Activated T-cell treated with anti-CD3 and anti-CD28 coated beads, Interleukin-2, amount 50 U/mL, for 1 hour (primary cell): Measurements from ENCODE around the gene PDIA6.
"Not testable (repeated sequence)": the region's sequence is repeated elsewhere in the genome, so short reads cannot be mapped to it uniquely, and the experiment has no call there.

Experiments
- DNase-seq: peaks from one replicate; pipeline ENCODE4 v3.0.0-alpha.2; 2020

Gene PDIA6

DNA sequence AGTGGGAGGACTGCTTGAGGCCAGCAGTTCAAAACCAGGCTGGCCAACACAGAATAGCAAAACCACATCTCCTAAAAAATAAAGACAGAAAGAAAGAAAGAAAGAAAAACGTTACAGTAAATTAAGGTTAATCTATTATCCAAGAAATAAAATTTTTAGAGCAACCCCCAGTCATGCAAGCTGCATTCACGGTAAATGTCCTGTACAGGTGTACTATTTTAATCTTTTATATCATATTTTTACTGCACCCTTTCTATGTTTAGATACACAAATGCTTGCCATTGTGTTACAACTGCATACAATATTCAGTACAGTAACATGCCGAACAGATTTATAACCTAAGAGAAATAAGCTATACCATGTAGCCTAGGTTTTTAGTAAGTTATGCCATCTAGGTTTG is 6.0 kb downstream of the PDIA6 start:
- DNase-seq, result no peak

DNA sequence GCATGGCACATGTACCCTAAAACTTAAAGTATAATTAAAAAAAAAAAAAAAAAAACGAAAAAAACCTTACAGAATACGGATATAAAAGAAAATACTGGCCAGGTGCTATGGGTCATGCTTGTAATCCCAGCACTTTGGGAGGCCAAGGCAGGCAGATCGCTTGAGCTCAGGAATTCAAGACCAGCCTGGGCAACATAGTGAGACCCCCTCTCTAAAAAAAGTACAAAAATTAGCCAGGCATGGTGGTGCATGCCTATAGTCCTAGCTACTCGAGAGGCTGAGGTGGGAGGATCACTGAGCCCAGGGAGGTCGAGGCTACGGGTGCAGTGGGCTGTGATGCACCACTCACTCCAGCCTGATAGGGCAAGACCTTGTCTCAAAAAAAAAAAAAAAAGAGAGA is 6.6 kb downstream of the PDIA6 start:
- not testable (repeated sequence) for DNase-seq

DNA sequence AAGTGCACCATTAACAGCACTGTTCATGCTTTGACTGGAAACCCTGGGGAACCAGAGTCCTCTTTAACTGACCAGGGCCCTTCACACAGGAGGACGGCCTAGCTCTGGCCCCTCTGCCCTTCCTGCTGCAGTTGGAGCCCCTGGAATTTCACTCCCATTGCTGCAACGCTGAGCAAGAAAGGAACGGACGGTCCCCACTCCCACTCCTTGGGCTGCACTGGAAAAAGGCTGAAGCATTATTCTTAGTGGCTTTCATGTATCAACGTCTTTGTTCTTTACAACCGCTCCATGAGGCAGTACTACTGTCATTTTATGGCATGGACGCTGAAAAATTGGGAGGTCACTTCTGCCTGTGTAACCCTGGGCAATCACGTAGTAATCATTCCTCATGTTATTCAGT is 9.9 kb downstream of the PDIA6 start:
- DNase-seq, result no peak

DNA sequence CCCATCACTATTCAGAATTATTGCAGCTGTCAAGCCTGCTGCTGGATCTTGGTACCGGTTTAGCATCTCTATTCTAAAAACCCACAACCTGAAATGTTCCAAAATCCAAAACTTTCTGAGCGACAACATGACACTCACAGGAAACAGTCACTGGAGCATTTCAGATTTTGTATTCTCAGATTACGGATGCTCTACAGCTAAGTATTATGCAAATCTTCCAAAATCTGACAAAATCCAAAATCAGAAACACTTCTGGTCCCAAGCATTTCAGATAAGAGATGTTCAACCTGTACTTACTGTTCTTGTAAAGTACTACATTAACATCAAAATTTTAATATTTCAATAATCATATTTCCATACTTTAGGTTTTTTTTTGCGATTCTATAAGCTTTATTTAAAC is 12.4 kb downstream of the PDIA6 start:
- no peak for DNase-seq

DNA sequence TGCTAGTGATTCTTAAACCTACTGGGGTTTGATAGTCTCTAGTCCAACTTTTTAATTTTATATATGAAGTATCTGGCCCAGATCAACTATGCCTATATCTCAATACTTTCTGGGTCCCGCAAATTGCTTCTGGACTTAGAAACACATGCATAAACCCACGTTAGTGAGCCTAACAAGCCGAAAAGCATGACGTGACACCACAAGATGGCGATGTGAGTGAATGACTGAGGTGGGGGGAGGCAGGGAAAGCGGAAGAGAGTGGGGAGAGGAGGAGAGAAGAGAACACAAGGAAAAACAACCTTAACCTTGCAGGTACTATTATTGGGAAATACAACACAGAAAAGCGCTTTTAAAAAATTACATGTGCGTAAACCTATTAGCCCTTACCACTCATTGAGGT is 13.8 kb downstream of the PDIA6 start:
- DNase-seq, result no peak

DNA sequence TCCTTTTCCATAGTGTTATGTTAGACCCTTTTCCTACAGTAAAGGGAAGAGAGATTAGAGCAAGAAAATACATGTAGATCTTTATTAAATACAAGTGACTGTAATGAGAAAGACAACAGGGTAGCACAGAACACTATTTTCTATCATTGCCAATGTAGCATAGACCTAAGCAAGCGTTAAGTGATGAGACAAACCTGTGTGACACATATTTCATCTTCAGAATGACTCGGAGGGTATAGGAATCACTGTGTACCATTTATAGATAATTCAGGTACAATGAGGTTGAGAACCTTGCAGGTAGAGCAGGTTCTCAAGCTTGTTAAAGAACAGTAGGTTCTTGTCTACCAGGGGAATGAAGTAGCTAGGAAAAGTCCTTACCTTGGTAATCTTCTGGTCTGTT is 15.9 kb downstream of the PDIA6 start:
- DNase-seq, result no peak

DNA sequence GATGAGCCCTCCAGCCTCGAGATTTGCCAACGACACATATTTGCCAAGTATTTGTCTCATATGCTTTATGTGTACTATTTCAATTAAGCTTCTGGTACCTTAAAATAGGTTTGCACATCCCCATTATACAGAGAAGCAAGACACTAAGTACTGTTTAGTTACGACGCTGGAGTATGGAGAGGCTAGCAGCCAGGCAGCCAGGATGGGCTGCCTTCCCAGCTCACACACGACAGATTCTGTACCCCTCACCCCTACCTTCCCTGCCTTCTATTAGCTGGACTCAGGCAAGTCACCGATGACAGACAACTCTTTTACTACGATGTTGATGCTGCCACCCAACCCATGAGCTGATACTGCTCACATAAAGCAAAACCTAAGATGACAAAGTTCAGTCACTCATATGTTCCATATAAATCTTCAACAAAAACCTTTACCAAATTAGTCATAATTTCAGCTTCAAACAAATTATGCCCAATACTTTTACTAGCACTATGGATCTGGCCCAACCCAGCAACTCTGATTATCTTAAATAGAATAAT is 17.0 kb downstream of the PDIA6 start:
- no peak for DNase-seq

DNA sequence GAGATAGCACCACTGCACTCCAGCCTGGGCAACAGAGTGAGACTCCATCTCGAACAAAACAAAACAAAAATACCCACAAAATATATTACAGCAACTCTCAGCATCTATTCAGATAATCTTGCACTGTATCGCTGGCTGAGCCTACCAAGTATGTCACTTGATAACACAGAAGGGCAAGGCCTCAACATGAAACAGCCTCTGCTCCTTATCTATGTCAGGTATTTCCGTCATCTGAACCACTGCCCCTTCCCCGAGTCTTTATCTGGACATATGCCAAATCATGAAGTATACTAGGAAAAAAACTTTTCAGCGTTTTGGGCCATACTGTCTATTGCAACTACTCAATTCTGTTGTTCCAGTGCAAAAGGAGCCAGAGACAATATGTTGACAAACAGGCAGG is 17.7 kb downstream of the PDIA6 start:
- no peak for DNase-seq

DNA sequence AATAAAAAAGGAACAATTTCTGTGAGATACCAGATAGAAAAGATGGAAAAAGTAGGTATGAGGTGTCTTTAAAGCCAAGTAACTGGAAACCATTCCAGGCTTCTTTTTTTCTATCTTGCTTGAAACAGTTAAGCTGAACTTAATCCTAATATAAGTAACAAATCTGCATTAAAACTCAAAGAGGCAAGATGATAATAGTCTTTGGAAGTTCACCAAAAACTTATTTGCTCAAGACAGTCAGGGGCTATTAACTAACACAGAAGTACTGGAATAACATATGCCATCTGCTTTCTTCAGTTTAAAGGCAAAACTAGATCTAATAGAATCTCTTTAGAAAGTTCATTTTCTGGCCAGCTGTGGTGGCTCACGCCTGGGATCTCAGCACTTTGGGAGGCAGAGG is 18.8 kb downstream of the PDIA6 start:
- DNase-seq, result no peak

DNA sequence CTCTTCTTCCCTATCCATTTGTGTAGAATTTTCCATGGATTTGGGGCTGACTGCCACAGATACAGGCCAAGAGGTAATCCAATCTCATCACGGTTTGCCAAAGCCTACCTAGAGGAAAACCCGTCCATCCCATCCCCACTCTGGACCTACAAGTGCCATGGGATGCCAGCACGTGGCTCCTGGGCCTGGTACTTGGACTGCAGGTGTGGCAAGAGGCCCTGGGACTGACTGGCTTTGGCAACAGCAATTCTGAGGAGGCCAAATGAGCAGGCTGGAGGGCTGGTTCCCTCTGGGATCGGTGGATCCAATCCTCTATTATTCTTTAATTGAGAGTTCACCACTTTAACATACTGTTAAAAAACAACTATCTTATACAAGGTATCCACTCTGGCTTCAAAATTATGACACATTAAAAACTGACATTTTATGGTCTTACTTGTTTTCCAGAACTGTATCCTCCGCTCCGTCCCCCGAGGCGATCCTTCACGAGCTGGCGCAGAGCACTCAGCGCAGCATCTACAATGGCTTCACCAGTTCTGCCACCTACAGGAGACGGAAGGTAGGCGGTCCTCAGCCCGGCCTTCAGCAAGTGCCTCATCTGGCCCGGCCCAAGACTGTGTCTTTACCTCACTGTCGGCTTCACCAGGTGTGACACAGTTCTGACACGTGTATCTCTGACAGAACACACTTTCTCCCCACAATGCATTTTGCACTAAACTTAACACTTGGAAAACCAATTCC is 19.8 kb downstream of the PDIA6 start:
- no peak for DNase-seq

DNA sequence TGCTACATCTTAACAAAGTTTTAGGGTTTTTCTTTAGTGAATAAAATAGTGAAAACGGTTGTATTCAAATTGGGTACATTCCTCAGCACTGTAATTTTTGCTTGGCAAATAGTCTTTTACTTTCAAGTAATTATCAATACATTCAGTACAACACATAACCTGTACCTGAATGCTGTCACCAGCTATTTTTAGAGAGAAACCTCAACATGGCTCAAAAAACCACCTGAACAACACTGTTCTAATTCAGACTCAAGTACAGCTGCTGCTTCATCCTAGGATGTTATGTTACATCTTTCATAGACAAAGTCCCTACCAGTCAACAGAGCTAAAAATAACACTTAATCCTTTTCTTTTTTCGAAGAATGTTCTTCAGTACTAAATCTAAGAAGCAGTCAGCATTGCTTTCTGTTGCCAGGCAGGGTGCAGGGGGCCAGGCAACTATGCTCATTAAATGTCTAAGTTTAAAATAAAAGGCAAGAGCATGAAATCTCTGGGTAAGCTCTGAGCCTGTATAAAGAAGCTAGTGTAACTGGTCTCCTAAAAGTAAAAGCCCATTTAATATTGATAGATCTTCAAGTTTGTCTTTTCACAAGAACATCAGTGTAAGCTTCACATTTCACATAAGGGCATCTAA is 20.5 kb downstream of the PDIA6 start:
- no peak for DNase-seq

DNA sequence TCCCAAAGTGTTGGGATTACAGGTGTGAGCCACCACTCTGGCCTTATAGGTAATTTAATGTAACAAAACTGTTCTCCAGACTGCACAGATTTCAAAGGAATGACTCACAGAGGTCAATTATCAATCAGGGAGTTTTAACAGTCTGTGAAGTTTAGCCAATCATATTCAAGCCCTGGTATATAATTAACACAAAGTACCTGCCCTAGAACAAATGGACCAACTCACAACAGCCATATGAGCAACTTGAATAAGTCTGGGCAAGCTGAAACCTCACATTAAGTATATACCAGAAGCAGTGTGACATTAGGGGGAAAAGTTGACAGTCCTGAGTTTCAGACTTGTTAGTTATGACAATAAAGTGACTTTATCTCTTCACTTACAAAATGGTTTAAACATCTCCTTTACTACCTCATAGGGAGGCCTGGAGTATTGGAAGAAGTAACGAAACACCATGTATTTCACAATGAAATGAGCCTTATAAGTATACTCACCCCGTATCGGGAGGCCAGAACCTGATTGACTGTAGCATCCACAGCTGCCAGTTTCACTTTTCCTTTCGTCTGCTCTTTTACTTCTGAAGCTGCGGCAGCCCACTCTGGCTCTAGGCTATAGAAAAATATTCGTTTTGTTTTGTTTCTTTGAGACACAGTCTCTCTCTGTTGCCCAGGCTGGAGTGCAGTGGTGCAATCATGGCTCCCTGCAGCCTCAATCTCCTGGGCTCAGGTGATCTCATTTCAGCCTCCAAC is 22.2 kb downstream of the PDIA6 start:
- no peak for DNase-seq

DNA sequence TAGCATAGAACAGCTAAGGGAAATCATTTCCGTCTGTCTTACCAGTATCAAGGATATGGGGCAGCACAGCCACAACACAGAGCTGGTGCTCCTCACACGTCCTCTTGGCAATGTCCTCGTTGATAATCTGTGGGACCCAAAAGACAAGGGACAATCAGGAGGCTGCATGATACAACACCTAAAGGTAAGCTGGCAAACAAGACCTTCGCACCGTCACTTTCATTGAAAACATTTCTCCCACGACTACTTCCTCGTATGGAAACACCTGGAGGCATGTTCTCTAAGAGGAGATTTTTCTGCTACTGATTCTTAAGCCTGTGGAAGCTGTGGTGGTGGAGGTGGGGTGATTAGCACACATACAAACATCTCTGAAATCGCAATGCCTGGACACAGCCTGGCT is 23.7 kb downstream of the PDIA6 start:
- no peak for DNase-seq

DNA sequence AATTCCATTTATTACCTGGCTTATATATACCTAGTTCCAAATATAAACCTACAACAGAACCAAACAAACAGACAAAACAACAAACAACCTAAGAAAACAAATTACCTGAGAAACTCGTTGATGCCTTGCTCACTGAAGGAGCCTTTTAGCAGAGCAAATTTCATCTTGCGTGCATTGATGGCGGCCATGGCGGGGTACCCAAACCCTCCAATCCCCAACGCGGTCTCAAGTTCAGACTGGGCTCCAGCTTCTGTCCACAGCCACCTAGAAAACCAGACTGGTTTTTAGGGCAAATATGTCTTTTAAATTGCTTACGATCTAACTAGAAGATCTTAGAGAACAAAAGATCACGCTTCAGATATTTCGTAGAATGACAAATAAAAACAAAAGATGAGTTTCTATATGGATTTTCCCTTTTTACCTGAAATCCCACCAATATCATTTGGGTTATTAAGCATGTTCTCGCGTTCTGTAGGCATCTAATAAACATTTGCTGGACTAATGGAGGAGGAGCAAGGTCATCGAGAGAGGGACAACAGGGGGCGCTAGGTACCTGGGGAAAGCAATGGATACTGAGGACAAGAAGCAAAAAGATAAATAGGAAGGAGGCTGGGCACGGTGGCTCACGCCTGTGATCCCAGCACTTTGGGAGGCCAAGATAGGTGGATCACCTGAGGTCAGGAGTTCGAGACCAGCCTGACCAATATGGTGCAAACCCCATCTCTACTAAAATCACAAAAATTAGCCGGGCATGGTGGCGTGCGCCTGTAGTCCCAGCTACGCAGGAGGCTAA is 25.2 kb downstream of the PDIA6 start:
- DNase-seq, result peak; percentile 32

DNA sequence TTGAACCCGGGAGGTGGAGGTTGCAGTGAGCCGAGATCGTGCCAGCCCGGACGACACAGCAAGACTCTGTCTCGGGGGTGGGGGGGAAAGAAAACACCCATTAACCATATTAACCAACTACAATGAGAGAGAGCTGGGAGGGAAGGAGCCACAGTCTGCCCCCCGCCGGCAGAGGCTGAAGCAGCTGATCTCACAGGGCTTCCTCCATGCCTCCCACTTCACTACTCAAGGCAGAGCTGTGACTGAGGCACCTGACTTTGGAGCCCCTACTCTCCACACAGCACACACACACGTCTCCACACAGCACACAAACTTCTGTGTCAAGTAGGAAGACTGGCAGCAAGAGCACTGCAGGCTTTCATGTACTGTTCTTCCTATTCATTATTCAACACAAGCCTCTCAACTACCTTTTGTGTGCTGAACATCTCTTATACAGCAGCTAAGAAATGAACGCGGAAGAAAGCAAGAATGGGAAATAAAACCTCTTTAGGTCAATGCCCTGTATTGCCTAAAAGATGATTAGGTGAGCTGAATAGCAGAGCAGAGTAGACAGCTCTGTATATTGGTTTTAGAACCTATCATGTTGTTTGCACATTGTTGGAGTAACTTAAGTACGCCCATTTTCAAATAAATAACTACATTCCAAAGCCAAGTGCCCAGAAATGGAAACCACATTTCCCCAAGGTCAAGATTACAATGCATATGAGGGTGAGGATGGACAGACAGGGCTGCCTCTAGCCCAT is 26.2 kb downstream of the PDIA6 start:
- DNase-seq, result no peak

DNA sequence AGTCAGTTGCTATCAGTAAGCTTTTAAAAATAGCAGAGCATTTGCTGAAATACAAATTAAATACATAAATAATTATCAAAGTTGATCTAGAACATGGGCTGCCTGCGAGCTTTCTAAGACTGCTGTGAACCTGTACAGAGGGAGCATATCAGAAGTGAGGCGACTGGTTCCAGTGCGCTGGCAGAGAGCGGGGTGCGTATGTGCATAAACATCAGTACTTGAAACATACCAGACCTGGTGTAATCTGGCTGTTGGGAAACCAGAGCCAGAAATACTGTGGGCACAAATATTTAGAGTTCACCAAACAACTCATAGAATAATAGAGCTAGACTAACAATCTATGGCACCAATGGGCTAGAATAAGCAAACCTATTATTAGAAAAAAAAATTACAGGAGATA is 27.3 kb downstream of the PDIA6 start:
- DNase-seq, result no peak

DNA sequence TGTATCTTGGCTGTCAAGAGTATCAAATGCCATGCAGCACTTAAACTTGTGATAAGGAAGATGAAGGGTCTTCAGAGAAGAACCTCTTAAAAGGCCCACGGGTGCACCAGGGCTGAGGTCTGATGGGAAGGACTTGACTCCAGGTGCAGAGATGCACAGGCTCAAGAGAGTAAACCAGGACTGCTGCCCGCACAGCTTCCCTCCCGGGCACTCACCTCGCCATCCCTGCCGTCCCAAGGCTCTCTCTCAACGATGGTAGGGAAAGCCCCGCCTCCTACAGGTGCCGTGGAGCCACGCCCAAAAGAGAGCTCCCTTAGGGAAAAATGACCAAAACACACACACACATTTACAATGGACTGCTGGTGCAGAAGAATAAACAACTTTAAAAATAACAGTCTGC is 27.9 kb downstream of the PDIA6 start:
- no peak for DNase-seq

DNA sequence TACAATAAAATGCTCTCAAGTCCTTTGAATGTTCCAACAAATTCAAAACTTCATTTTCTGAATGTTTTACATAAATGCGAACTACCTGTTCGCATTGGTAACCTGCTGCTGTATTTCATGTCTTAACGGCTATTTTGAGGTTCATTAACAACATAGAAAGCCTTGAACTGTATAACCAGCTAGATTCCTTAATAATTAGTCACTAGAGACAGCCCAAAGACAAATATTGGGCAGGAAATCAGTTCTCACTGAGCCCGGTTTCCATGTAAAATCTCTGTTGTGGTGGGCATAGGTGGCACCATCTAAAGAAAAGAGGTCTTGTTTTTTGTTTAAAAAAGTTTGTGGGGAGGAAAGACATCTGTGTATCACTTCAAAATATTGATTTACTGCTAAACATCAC is 29.2 kb downstream of the PDIA6 start:
- no peak for DNase-seq

DNA sequence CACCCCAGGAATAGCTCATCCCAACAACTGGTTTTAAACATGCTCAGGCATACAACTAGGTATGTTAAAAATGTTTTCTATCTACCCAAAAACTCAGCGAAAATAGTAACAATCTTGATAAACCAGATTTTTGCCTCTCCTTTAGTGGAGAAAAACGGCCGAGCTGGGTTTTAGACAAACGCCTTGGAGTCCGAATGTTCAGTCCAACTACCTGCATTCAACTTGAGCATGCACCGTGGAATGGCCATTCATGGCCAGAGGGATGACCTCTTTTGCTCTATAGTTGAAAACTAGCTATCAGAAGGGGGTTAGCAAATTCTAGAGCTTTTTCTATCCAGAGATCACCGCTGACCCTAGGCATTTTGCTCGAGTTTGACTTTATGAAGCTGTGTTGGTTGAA is 30.8 kb downstream of the PDIA6 start:
- DNase-seq, result no peak

DNA sequence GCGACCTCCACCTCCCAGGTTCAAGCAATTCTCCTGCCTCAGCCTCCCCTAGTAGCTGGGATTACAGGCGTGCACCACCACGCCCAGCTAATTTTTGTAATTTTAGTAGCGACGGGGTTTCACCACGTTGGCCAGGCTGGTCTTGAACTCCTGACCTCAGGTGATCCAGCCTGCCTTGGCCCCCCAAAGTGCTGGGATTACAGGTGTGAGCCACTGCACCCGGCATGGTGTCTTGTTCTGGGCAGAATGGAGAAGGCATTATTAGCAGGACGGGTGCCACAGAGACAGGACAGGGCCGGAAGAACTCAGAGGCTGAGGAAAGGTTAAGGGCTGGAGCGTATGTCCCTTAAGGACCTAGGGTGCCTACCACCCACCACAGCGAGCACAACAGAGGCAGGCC is 31.8 kb downstream of the PDIA6 start:
- DNase-seq, result not testable (repeated sequence)

DNA sequence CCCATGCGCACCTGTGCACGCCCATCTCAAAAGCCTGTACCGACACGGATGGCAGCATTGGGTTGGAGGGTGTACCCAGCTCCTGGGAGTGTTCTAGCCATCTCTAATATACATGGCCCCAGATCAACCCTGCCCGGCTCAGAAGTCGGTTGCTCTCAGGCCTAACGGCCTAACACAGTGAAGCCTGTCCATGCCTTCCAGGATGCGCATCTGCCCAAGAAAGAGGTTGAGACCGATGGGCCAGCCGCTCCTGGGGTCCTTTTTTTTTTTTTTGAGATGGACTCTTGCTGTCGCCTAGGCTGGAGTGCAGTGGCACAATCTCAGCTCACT is 32.1 kb downstream of the PDIA6 start:
- DNase-seq, result no peak

DNA sequence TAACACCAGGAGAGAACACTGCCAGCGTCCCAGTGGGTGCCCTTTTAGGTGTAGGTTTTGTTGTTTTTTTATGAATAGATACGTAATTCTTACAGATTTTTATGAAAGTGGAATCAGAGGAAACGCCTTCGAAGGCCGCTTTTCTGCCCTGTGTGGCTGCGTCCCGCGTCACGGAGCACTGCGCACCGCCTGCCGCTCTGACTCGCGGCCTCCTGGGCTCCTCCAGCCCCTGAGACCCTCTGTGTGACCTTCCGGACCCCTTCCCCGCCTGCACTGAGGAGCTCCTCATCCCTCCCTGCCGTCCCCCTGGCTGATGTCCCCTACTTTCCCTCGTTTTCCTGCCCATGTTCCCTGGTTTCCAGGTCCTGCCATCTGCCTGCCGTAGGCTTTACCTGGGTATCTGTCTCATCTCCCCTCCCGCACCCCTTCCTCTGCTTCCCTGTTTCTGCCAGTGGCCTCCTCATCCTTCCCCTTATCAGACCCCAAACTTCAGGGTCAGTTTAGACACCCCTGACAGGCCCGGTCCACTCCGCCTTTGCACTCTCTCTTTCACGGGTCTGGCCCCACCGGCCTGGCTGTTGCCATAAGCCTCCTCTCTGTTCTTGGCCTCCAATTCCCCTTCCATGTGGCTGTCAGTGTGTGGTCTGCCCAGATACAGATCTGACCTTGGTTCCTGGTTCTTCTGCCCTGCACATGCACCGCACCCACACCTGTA is 32.7 kb downstream of the PDIA6 start:
- DNase-seq, result no peak
